RWPE1 (cell line): Measurements from ENCODE around the gene GCSAM.

ENCODE experiments used
- CTCF ChIA-PET: fragments of 350-600 bp; sonication (Branson Sonifier 250); formaldehyde crosslinking; extraction: SDS; loops from one replicate; lab custom pipeline; 2021; lab: Yijun Ruan, JAX
- POLR2A ChIA-PET: fragments of 400-600 bp; formaldehyde crosslinking; extraction: SDS; loops from one replicate; lab custom pipeline; 2020; ENCODE audit warnings: antibody characterized with exemption; ENCODE audit not compliant: low non-redundant PET; lab: Yijun Ruan, JAX
- DNase-seq: peaks from one replicate; pipeline ENCODE4 v3.0.0; 2012; ENCODE audit warnings: low spot score
- H3K27ac ChIP-seq: fragments of 450-650 bp; 2 replicates; pipeline ENCODE4 v1.5.1; 2017
- TF ChIP-seq, protein P1 (sequence below): fragments of 450-650 bp; conservative IDR thresholded peaks from 2 replicates; pipeline ENCODE4 v1.5.1; 2017; ENCODE audit warnings: low read depth, mild to moderate bottlenecking

The GCSAM gene

DNA sequence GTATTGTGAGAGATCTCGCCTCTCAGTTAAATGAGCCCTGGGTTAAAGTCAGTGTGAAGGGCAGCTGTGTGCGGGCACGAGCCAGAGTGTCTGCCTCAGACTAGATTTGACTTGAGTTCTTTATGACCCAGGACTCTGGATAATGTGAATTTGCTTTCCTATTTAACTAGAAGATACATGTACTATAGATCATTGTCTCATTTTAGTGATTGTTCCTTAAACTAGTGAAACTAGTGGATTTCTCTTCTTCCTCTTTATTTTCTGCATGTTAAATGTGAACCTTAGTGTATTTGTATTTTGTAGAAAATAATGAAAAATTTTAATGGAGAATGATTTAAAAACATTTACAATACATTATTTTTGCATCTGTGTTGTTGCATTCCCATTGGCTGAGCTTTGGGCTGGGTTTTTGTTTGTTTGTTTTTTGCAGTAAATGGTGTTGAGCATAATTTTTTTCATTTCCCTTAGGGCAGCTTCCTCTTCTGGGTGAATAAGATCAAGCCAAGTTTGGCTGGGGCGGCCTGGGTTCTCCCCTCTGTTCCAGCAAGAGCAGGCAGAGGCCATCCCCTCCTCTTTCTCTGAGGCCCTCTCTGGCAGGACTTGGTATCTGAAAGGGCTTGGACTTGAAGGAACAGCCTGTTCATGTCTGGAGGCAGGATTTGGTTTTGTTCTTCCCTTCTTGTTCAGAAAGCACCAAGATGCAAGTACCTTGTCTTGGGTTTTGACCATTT is 15.0 kb downstream of the GCSAM start:
- ChIA-PET POLR2A (no interaction called here), CTCF (interaction anchor here (1.0 kb wide), 1 partner anchor 129 kb away, joined by 3 read pairs; no protein-coding TSS in a partner anchor)
- no peak for DNase-seq
- TF ChIP-seq, protein P1, sequence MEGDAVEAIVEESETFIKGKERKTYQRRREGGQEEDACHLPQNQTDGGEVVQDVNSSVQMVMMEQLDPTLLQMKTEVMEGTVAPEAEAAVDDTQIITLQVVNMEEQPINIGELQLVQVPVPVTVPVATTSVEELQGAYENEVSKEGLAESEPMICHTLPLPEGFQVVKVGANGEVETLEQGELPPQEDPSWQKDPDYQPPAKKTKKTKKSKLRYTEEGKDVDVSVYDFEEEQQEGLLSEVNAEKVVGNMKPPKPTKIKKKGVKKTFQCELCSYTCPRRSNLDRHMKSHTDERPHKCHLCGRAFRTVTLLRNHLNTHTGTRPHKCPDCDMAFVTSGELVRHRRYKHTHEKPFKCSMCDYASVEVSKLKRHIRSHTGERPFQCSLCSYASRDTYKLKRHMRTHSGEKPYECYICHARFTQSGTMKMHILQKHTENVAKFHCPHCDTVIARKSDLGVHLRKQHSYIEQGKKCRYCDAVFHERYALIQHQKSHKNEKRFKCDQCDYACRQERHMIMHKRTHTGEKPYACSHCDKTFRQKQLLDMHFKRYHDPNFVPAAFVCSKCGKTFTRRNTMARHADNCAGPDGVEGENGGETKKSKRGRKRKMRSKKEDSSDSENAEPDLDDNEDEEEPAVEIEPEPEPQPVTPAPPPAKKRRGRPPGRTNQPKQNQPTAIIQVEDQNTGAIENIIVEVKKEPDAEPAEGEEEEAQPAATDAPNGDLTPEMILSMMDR = no peak
- no peak overlapping the region for H3K27ac ChIP-seq

DNA sequence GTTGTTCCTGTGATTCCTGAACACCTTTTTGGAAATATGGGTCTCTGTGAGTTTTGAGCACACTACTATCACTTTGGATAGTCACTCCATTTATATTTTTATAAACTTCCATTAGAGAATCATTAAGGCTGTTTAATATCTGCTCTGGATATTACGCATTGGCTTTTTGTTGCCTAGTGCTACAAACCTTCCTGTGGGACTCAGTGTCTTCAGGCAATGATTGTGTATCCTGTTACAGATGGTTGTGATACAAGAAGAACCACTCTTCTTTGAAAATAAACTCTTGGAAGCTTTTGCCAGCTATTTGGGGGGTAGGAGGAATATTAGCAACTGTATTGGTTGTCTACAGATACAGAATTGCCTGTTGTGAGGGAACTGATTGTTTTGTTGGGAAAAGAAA is 15.6 kb downstream of the GCSAM start:
- DNase-seq = no peak
- TF ChIP-seq, protein P1 = no peak
- CTCF ChIA-PET = interaction anchor here (1.0 kb wide), 1 partner anchor 128 kb away, joined by 3 read pairs; no protein-coding TSS in a partner anchor
- POLR2A ChIA-PET = no interaction called here
- no peak overlapping the region for H3K27ac ChIP-seq

- POLR2A ChIA-PET = no interaction called here
- CTCF ChIA-PET = no interaction called here
- DNase-seq = no peak
- TF ChIP-seq, protein P1 = no peak
- H3K27ac ChIP-seq = no peak overlapping the region
Observed at GRCh38 chr3:112116748-112117186, 16.3 kb downstream of the GCSAM start.

DNA sequence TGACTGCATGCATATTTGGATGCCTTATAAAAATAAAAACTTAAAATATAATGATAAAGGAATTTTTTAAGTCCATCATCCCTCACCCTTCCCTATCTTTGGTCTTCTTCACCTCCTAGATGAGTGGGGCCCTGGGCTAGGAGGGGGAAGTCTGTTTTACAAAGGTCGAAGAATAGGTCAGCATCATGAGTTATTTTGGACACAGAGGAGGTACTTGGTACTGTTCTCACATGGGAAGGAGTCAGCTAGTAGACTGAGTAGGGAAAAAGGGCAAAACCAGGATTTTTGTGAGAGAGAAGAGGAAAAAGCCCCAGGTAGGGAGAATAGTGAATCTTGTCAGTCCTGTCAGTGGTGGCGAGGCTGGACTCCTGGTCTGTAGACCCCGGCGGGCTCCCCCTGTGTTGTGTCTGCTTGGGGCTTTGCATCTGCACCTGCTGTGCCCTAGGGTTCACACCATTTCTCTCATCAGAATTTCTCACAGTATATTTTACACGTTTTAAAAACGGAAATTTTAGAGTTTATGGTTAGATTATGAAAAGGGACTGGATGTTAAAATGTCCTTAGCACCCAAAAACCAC is 17.2 kb downstream of the GCSAM start:
- no peak for DNase-seq
- H3K27ac ChIP-seq = no peak overlapping the region
- POLR2A ChIA-PET = no interaction called here

GRCh38 chr3:112115161-112115739 is 17.8 kb downstream of the GCSAM start:
- no peak for DNase-seq
- CTCF ChIA-PET = no interaction called here
- H3K27ac ChIP-seq = no peak overlapping the region
- TF ChIP-seq, protein P1 = no peak
- POLR2A ChIA-PET = no interaction called here

More for the DNA sequence above, 17.2 kb downstream of the GCSAM start:
- CTCF ChIA-PET = no interaction called here
- TF ChIP-seq, protein P1 = no peak

DNA sequence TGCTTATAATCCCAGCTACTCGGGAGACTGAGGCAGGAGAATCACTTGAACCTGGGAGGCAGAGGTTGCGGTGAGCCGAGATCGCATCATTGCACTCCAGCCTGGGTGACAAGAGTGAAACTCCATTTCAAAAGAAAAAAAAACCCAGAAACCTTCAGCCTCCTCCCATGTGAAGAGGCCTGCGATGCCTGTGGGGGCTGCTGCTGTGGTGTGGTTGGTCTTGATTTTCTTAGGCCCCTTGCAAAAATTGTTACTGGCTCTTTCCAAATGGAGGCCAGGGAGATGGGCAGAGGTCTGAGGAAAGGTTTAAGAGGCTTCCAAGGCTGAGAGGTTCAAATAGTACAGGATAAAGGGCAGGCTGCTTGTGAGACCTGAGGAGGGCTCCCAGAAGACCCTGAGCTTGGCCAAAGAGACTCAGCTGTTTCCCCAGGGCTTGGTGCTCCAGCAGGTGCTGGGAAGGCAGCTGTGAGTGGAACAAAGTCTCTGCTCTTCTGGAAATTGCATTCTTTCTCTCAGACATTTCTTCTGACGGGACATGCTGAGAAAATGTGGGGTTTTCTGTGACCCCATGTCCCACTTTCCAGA is 18.4 kb downstream of the GCSAM start:
- CTCF ChIA-PET = interaction anchor here (0.7 kb wide), 1 partner anchor 25 kb away, joined by 5 read pairs; no protein-coding TSS in a partner anchor
- no peak for DNase-seq
- H3K27ac ChIP-seq = no peak overlapping the region
- TF ChIP-seq, protein P1 = no peak
- POLR2A ChIA-PET = no interaction called here
